A549 (cell line): ENCODE data around the gene GPR183.

Experiments
- CBX8 ChIP-seq: fragments of 200-600 bp; sonication (generic); IDR thresholded peaks from 2 replicates; pipeline ENCODE4 v1.6.1; 2016
- CEBPB ChIP-seq, 2 experiments: fragments of >200 bp in 1 of 2; sonication (Bioruptor Twin) in 1 of 2; formaldehyde crosslinking in 1 of 2; IDR thresholded peaks; 2 replicates each; pipeline ENCODE4 v1.6.1; 2012 to 2016
- EP300 ChIP-seq, 2 experiments: fragments of >200 bp; sonication (Bioruptor Twin); formaldehyde crosslinking; IDR thresholded peaks; 2 replicates in 1 of 2; 3 replicates in 1 of 2; pipeline ENCODE4 v1.6.1; 2016 to 2017
- HDAC2 ChIP-seq: fragments of 200-600 bp; sonication (generic); IDR thresholded peaks from 2 replicates; pipeline ENCODE4 v1.6.1; 2016
- HEYL ChIP-seq: fragments of 250-450 bp; sonication (Bioruptor Pico); IDR thresholded peaks from 2 replicates; pipeline ENCODE4 v1.8.0; 2021; ENCODE audit warnings: mild to moderate bottlenecking, moderate library complexity
- JUN ChIP-seq, 2 experiments: fragments of >200 bp; sonication (Bioruptor Twin); formaldehyde crosslinking; IDR thresholded peaks; 2 replicates in 1 of 2; 3 replicates in 1 of 2; pipeline ENCODE4 v1.6.1; 2016 to 2017
- MAFK ChIP-seq: fragments of 450-650 bp; IDR thresholded peaks from 2 replicates; pipeline ENCODE4 v1.6.1; 2014; ENCODE audit not compliant: partially characterized antibody
- MAZ ChIP-seq: fragments of 150-350 bp; IDR thresholded peaks from 2 replicates; pipeline ENCODE4 v1.6.1; 2014; ENCODE audit warnings: antibody characterized with exemption, low read depth, low read length, borderline replicate concordance
- RAD21 ChIP-seq, 2 experiments: fragments of >200 bp in 1 of 2; sonication (Bioruptor Twin) in 1 of 2; formaldehyde crosslinking in 1 of 2; IDR thresholded peaks in 1 of 2; conservative IDR thresholded peaks in 1 of 2; 2 replicates in 1 of 2; 3 replicates in 1 of 2; pipeline ENCODE4 v1.6.1; 2012 to 2018; ENCODE audit warnings: inconsistent platforms in 1 of 2
- RARB ChIP-seq: fragments of 250-450 bp; sonication (Bioruptor Pico); IDR thresholded peaks from 2 replicates; pipeline ENCODE4 v1.8.0; 2021; ENCODE audit warnings: mild to moderate bottlenecking, moderate library complexity
- TF ChIP-seq, protein P1 (sequence below): fragments of >200 bp; sonication (Bioruptor Twin); formaldehyde crosslinking; IDR thresholded peaks from 3 replicates; pipeline ENCODE4 v1.5.1; 2016
- TF ChIP-seq, protein P2 (sequence below): fragments of 200-600 bp; sonication (generic); IDR thresholded peaks from 2 replicates; pipeline ENCODE4 v1.6.1; 2016; ENCODE audit warnings: antibody characterized with exemption, mild to moderate bottlenecking, moderate library complexity
- TF ChIP-seq, protein P3 (sequence below): fragments of 450-650 bp; IDR thresholded peaks from 2 replicates; pipeline ENCODE4 v1.6.1; 2014; ENCODE audit warnings: antibody characterized with exemption

DNA sequence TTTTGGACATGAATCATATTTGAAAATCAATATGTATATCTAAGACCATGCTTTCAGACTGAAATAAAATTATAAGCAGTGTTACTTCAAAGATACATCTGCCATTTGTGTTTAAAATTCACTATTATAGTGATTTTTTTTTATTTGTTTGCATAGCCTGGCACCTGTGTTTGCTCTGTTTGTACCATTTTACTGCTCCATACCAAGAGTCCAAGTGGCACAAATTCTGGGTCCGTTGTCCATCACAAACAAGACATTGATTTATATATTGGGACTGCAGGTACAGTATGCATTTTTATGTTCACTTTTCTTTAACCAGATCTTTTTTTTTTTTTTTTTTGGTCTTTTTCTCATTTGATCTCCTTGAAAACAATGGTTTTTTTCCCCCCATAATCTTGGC, 6.7 kb upstream of the GPR183 start:
- TF ChIP-seq EP300 (IDR thresholded peaks at IDR 0.05): no peak
- TF ChIP-seq, protein P1, sequence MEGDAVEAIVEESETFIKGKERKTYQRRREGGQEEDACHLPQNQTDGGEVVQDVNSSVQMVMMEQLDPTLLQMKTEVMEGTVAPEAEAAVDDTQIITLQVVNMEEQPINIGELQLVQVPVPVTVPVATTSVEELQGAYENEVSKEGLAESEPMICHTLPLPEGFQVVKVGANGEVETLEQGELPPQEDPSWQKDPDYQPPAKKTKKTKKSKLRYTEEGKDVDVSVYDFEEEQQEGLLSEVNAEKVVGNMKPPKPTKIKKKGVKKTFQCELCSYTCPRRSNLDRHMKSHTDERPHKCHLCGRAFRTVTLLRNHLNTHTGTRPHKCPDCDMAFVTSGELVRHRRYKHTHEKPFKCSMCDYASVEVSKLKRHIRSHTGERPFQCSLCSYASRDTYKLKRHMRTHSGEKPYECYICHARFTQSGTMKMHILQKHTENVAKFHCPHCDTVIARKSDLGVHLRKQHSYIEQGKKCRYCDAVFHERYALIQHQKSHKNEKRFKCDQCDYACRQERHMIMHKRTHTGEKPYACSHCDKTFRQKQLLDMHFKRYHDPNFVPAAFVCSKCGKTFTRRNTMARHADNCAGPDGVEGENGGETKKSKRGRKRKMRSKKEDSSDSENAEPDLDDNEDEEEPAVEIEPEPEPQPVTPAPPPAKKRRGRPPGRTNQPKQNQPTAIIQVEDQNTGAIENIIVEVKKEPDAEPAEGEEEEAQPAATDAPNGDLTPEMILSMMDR: no peak
- no peak for TF ChIP-seq HDAC2
- TF ChIP-seq CBX8: no peak
- TF ChIP-seq, protein P2, sequence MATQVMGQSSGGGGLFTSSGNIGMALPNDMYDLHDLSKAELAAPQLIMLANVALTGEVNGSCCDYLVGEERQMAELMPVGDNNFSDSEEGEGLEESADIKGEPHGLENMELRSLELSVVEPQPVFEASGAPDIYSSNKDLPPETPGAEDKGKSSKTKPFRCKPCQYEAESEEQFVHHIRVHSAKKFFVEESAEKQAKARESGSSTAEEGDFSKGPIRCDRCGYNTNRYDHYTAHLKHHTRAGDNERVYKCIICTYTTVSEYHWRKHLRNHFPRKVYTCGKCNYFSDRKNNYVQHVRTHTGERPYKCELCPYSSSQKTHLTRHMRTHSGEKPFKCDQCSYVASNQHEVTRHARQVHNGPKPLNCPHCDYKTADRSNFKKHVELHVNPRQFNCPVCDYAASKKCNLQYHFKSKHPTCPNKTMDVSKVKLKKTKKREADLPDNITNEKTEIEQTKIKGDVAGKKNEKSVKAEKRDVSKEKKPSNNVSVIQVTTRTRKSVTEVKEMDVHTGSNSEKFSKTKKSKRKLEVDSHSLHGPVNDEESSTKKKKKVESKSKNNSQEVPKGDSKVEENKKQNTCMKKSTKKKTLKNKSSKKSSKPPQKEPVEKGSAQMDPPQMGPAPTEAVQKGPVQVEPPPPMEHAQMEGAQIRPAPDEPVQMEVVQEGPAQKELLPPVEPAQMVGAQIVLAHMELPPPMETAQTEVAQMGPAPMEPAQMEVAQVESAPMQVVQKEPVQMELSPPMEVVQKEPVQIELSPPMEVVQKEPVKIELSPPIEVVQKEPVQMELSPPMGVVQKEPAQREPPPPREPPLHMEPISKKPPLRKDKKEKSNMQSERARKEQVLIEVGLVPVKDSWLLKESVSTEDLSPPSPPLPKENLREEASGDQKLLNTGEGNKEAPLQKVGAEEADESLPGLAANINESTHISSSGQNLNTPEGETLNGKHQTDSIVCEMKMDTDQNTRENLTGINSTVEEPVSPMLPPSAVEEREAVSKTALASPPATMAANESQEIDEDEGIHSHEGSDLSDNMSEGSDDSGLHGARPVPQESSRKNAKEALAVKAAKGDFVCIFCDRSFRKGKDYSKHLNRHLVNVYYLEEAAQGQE: no peak
- TF ChIP-seq CEBPB (IDR thresholded peaks at IDR 0.05): no peak
- no peak for TF ChIP-seq HEYL
- TF ChIP-seq RARB (CRISPR knock-in tag): no peak
- TF ChIP-seq MAFK: no peak
- no peak for TF ChIP-seq MAZ
- TF ChIP-seq JUN (IDR thresholded peaks at IDR 0.05): no peak
- TF ChIP-seq, protein P3, sequence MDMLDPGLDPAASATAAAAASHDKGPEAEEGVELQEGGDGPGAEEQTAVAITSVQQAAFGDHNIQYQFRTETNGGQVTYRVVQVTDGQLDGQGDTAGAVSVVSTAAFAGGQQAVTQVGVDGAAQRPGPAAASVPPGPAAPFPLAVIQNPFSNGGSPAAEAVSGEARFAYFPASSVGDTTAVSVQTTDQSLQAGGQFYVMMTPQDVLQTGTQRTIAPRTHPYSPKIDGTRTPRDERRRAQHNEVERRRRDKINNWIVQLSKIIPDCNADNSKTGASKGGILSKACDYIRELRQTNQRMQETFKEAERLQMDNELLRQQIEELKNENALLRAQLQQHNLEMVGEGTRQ: no peak
- TF ChIP-seq RAD21 (conservative IDR thresholded peaks at IDR 0.05 in 1 of 2, IDR thresholded peaks at IDR 0.05 in 1 of 2): no peak
